Subcutaneous adipose tissue (tissue), 4 donors: ENCODE measurements around the gene PACRG. TPM values are rescaled to one million over a fixed set of nuclear protein-coding genes. Genes with fewer than 3 reads are reported as not detected.

Experiments used
- total RNA-seq, 4 donors: library from RNA; depleted of rRNA; stranded (reverse); fragments of >200 nt; gene quantifications; one replicate each; pipeline ENCODE4 v1.1.0, GENCODE V29; 2016
- TF ChIP-seq, protein P1 (sequence below): fragments of 450-650 bp; IDR thresholded peaks from one replicate; pipeline ENCODE4 v1.5.1; 2016; ENCODE audit warnings: low read depth, mild to moderate bottlenecking, control low read depth, antibody characterized with exemption, moderate library complexity

The PACRG gene
- total RNA-seq, 4 donors from 2014 or later = 0.34 TPM; not detected in 3

DNA sequence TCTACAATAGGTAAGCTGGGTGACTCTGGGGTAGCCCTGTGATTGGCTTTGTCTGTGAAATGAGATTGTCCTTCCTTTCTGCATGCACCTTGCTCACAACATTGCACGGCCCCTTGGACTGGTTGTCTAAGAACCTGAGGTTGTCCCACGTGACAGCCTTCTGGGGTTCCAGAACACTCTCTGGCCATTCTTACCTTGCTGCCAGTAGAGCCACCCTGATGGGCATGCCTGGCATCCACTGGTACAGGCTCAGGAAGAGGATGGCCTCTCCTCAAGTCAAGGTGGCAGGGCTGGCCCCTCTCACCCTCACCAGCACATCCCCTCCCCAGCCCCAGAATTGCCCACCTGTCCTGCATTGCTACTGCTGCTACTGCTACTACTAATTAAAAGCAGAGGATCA lies 335.0 kb downstream of the PACRG start:
- TF ChIP-seq, protein P1, sequence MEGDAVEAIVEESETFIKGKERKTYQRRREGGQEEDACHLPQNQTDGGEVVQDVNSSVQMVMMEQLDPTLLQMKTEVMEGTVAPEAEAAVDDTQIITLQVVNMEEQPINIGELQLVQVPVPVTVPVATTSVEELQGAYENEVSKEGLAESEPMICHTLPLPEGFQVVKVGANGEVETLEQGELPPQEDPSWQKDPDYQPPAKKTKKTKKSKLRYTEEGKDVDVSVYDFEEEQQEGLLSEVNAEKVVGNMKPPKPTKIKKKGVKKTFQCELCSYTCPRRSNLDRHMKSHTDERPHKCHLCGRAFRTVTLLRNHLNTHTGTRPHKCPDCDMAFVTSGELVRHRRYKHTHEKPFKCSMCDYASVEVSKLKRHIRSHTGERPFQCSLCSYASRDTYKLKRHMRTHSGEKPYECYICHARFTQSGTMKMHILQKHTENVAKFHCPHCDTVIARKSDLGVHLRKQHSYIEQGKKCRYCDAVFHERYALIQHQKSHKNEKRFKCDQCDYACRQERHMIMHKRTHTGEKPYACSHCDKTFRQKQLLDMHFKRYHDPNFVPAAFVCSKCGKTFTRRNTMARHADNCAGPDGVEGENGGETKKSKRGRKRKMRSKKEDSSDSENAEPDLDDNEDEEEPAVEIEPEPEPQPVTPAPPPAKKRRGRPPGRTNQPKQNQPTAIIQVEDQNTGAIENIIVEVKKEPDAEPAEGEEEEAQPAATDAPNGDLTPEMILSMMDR = no peak

DNA sequence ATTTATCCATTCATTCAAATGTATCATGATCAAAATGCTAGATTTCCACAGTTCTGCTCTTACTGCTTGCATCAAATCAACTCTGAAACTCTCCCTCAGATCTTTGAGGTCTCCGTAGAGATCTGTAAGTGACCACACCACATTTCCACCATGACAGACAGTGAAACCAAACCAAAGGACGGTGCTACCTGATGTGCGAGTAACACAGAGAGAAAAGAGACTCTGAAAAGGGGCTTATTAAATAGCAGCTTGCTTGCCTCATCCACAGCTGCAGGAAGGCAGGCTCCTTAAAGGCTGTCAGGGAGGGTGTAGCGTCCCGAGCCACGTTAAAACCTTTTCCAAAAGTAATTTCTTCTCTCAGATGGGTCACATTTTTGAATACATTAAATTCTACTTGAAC lies 335.8 kb downstream of the PACRG start:
- TF ChIP-seq, protein P1 = no peak

DNA sequence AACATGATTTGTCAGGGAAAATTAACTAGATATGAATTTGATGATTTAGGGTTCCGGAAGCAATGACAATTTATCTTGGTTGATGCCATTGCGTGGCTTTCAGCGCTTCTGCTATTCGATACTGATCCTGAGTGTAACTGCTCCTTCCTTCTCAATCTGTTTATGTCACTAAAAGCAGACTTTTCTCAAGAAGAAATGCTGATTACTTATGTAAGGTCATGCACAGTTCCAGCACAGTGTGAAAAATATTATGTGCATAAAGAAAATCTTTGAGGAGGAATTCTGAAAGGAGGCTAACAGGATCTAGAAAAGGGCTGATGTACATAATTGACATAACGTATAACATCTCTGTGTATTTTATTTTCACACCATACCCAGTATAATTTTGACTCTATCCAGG lies 336.6 kb downstream of the PACRG start:
- TF ChIP-seq, protein P1 = no peak

DNA sequence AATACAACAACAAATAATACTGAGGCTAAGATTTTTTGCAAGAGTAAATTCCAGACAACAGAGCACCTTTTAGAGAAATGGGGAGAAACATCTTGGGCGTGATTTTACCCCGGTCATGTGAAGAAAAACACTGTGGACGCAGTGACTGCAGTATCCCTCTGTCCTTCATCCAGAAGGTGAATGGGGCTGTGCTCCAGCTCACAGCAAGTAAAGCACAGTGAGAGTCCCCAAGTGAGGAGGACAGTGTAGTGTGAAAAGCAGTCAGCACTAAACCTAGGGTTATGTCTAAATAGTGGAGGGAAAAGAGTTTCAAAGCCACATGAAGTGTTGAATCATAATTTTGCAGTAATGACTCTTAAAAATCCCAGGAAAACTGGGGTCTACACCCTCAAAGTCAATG lies 338.4 kb downstream of the PACRG start:
- TF ChIP-seq, protein P1 = no peak

DNA sequence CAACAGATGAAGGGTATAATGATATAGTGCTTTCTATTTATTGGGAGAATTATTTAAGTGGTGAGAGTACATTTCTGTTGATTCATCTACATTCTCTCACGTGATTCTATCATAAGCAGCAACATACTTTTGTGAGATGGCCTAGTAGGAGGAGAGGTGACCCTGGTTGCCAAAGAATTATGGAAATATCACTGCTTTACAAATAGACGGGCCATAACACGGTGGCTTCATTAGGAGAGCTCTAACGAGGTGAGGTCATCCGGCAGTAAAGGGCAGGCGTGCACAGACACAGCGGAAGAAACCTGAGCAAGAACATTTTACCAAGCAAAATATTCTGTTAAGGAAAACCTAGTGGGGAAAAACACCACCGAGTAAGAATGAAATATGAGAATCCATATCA lies 349.4 kb downstream of the PACRG start:
- TF ChIP-seq, protein P1 = no peak

DNA sequence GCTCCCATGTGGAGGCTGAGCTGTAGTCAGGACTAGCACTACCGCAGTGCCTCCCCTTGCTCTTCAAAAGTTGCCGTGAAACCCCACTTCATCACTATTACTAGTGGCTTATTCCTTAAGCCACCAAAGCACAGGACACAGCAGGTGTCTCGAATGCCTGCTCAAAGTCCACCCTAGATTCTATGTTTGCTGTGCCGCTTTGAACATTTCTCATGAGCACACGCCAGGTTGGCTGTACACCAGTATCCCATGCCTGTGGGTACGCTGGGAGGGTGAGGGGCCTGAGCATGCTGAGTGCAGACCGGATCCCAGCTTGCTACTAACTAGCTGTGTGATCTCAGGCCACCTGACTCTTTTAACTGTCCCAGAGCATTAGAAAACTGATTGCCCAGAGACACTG lies 350.9 kb downstream of the PACRG start:
- TF ChIP-seq, protein P1 = no peak

DNA sequence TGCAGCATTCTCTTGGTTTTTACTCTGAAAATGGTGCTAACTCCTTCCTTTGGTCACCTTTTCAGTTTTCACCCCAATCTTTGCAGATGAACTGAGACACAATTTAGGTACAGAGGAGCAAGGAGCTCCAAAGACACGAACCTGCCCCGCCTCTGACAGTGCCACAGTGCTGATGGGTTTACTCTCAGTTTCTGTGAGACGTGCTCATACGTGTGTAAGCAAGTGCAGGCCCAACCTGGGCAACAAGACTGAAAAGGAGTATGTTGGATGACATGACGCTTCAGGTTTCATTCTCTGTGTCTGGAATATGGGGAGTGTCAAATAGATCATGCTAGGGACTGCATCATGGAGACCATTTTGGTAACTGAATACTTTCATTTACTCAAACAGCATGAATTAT lies 352.5 kb downstream of the PACRG start:
- TF ChIP-seq, protein P1 = no peak
